Measurements from ENCODE around the gene HUWE1.

The HUWE1 gene

DNA sequence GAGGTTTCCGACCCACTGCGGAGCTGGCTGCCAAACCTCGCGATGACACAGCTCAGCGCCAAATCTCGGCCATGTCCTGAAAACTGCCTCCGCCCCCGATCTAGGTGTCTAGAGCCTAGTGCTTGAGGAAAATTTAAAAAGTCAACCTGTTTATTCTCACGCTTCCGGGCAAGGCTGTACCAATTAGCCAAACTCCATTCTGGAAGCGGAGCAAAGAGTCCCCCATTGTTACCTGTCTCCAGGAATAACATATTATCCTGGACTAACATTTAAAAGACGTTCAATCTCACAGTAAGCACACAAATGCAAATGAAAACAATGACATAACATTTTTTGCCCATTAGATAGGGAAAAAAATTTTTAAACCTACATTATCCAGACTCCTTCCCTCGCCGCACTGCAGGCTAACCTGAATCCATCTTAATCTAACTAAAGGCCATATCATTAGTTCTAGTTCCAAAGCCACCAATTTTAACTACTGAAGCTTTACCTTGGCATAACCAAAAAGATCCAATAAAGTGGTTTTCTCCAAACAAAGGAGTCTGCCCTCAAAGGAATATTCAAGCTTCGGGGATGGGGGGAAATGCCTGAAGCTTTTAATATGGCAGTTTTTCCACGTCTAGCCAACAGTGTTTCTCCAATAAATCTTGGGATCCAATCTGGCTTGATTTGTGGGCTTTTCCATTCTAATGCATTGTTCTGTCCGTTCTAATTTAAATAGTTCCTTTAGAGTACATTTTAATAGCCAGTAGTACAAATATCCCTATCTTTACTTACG, 1.9 kb downstream of the HUWE1 start:
- Histone ChIP-seq H3K27me3 (ENCODE audit: insufficient read depth, low read length) (no peaks in the 10 kb centered on the region), H3K27ac (ENCODE audit: low read length) (peak overlapping the region; percentile 88), H3K9me3 (ENCODE audit: insufficient read depth, low read depth, low read length) (no peaks in the 10 kb centered on the region), H3K9ac (ENCODE audit: low read depth, low read length) (peak overlapping the region; percentile 95), H3K36me3 (ENCODE audit: insufficient read depth, low read depth, low read length) (peaks cover 26% of the 10 kb centered on the region), H3K4me3 (ENCODE audit: low read length) (peak overlapping the region; percentile 91), H3K4me1 (ENCODE audit: insufficient read depth, low read length) (no peaks in the 10 kb centered on the region)

GRCh38 chrX:53683556-53684414, 2.7 kb downstream of the HUWE1 start:
- H3K4me1 ChIP-seq (ENCODE audit: insufficient read depth, low read length): no peaks in the 10 kb centered on the region
- peaks cover 33% of the 10 kb centered on the region for H3K36me3 ChIP-seq (ENCODE audit: insufficient read depth, low read depth, low read length)
- no peaks in the 10 kb centered on the region for H3K27me3 ChIP-seq (ENCODE audit: insufficient read depth, low read length)
- peak overlapping the region; percentile 91 for H3K4me3 ChIP-seq (ENCODE audit: low read length)
- no peaks in the 10 kb centered on the region for H3K9me3 ChIP-seq (ENCODE audit: insufficient read depth, low read depth, low read length)
- H3K27ac ChIP-seq (ENCODE audit: low read length): peak overlapping the region; percentile 32
- H3K9ac ChIP-seq (ENCODE audit: low read depth, low read length): peak overlapping the region; percentile 96

- Histone ChIP-seq H3K27me3 (ENCODE audit: insufficient read depth, low read length) (no peaks in the 10 kb centered on the region), H3K27ac (ENCODE audit: low read length) (peak overlapping the region; percentile 32), H3K4me1 (ENCODE audit: insufficient read depth, low read length) (no peaks in the 10 kb centered on the region), H3K4me3 (ENCODE audit: low read length) (peak overlapping the region; percentile 91), H3K36me3 (ENCODE audit: insufficient read depth, low read depth, low read length) (peaks cover 41% of the 10 kb centered on the region), H3K9ac (ENCODE audit: low read depth, low read length) (peak overlapping the region; percentile 96), H3K9me3 (ENCODE audit: insufficient read depth, low read depth, low read length) (no peaks in the 10 kb centered on the region)
Observed at GRCh38 chrX:53682885-53683555, 3.5 kb downstream of the HUWE1 start.

DNA sequence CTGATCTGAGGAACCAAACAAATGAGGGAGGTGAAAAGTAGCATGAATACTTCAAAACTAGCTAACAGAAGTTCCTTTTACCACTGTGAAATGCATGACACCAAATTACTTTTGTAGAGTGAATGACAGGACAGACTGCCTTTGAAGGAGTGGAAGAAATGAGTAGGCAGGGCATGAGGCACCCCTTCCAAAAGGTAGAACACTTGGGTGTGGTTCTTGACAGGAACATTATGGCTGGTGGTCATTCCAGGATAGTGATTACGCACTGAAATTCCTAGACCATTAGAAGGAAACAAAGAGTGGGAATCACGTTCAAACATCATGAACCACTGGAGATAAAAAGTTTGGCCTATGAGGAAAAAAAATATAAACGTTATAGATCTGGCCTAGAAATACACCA, 4.9 kb downstream of the HUWE1 start:
- no peaks in the 10 kb centered on the region for H3K9me3 ChIP-seq (ENCODE audit: insufficient read depth, low read depth, low read length)
- H3K27me3 ChIP-seq (ENCODE audit: insufficient read depth, low read length): no peaks in the 10 kb centered on the region
- no peak overlapping the region for H3K27ac ChIP-seq (ENCODE audit: low read length)
- H3K36me3 ChIP-seq (ENCODE audit: insufficient read depth, low read depth, low read length): peaks cover 54% of the 10 kb centered on the region
- H3K4me3 ChIP-seq (ENCODE audit: low read length): peak overlapping the region; percentile 91; the same call in 1 of the 2 replicates
- 0 out of 2 replicates have a peak overlapping the region, but pooled peaks have one; percentile 96 for H3K9ac ChIP-seq (ENCODE audit: low read depth, low read length)
- H3K4me1 ChIP-seq (ENCODE audit: insufficient read depth, low read length): no peaks in the 10 kb centered on the region

DNA sequence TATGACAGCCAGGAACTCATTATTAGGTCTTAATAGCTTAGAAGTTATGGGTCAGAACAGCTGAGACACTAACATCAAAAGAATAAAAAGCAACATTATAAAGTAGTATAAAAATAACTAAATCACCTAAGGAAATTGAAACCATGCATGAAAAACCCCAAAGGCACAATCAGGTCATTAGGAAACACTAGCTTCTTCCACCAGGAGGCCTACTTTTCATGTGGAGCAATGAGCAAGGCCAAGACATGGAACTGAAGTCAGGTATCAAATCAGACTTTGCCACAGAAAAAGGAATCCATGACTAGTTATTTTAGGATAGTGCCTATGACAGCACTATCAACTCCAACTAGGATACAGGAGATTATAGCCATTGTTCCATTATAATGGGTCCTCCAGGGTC, 7.9 kb downstream of the HUWE1 start:
- Histone ChIP-seq H3K4me3 (ENCODE audit: low read length) (no peak overlapping the region), H3K27me3 (ENCODE audit: insufficient read depth, low read length) (no peaks in the 10 kb centered on the region), H3K36me3 (ENCODE audit: insufficient read depth, low read depth, low read length) (peaks cover 84% of the 10 kb centered on the region), H3K9ac (ENCODE audit: low read depth, low read length) (no peak overlapping the region), H3K9me3 (ENCODE audit: insufficient read depth, low read depth, low read length) (no peaks in the 10 kb centered on the region), H3K27ac (ENCODE audit: low read length) (no peak overlapping the region), H3K4me1 (ENCODE audit: insufficient read depth, low read length) (no peaks in the 10 kb centered on the region)

- Histone ChIP-seq H3K4me3 (ENCODE audit: low read length) (no peak overlapping the region), H3K4me1 (ENCODE audit: insufficient read depth, low read length) (no peaks in the 10 kb centered on the region), H3K9me3 (ENCODE audit: insufficient read depth, low read depth, low read length) (no peaks in the 10 kb centered on the region), H3K27ac (ENCODE audit: low read length) (no peak overlapping the region), H3K27me3 (ENCODE audit: insufficient read depth, low read length) (no peaks in the 10 kb centered on the region), H3K36me3 (ENCODE audit: insufficient read depth, low read depth, low read length) (peaks cover 96% of the 10 kb centered on the region), H3K9ac (ENCODE audit: low read depth, low read length) (no peak overlapping the region)
Observed at GRCh38 chrX:53677286-53677685, 9.2 kb downstream of the HUWE1 start.

- H3K9me3 ChIP-seq (ENCODE audit: insufficient read depth, low read depth, low read length): no peaks in the 10 kb centered on the region
- no peak overlapping the region for H3K4me3 ChIP-seq (ENCODE audit: low read length)
- no peaks in the 10 kb centered on the region for H3K27me3 ChIP-seq (ENCODE audit: insufficient read depth, low read length)
- H3K9ac ChIP-seq (ENCODE audit: low read depth, low read length): no peak overlapping the region
- no peaks in the 10 kb centered on the region for H3K4me1 ChIP-seq (ENCODE audit: insufficient read depth, low read length)
- peaks cover 94% of the 10 kb centered on the region for H3K36me3 ChIP-seq (ENCODE audit: insufficient read depth, low read depth, low read length)
- no peak overlapping the region for H3K27ac ChIP-seq (ENCODE audit: low read length)
Observed at GRCh38 chrX:53674581-53674980, 11.9 kb downstream of the HUWE1 start.

DNA sequence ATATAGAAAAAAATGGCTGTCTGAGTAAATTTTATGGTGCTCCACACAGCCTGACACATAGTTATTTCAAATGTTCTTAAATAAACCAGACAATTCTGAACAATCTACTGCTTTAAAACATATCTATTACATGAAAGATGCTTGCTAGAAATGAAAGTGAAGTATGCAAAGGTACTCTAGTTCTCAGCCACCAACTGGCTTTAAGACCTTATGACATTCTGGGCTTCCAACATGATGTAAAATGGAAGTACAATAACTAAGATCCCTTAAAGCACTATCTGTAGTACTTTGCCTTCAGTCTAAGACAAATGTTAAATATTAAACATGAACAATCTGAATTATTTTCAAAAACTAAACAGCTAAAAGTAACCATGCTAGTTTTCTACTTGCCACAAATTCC, 17.3 kb downstream of the HUWE1 start:
- H3K9ac ChIP-seq (ENCODE audit: low read depth, low read length): no peak overlapping the region
- no peak overlapping the region for H3K4me3 ChIP-seq (ENCODE audit: low read length)
- no peaks in the 10 kb centered on the region for H3K27me3 ChIP-seq (ENCODE audit: insufficient read depth, low read length)
- H3K36me3 ChIP-seq (ENCODE audit: insufficient read depth, low read depth, low read length): peaks cover 90% of the 10 kb centered on the region
- H3K4me1 ChIP-seq (ENCODE audit: insufficient read depth, low read length): no peaks in the 10 kb centered on the region
- H3K27ac ChIP-seq (ENCODE audit: low read length): no peak overlapping the region
- no peaks in the 10 kb centered on the region for H3K9me3 ChIP-seq (ENCODE audit: insufficient read depth, low read depth, low read length)

GRCh38 chrX:53666171-53666570, 20.3 kb downstream of the HUWE1 start:
- no peaks in the 10 kb centered on the region for H3K4me1 ChIP-seq (ENCODE audit: insufficient read depth, low read length)
- H3K4me3 ChIP-seq (ENCODE audit: low read length): no peak overlapping the region
- H3K27me3 ChIP-seq (ENCODE audit: insufficient read depth, low read length): no peaks in the 10 kb centered on the region
- H3K9ac ChIP-seq (ENCODE audit: low read depth, low read length): no peak overlapping the region
- no peak overlapping the region for H3K27ac ChIP-seq (ENCODE audit: low read length)
- no peaks in the 10 kb centered on the region for H3K9me3 ChIP-seq (ENCODE audit: insufficient read depth, low read depth, low read length)
- H3K36me3 ChIP-seq (ENCODE audit: insufficient read depth, low read depth, low read length): peaks cover 87% of the 10 kb centered on the region

DNA sequence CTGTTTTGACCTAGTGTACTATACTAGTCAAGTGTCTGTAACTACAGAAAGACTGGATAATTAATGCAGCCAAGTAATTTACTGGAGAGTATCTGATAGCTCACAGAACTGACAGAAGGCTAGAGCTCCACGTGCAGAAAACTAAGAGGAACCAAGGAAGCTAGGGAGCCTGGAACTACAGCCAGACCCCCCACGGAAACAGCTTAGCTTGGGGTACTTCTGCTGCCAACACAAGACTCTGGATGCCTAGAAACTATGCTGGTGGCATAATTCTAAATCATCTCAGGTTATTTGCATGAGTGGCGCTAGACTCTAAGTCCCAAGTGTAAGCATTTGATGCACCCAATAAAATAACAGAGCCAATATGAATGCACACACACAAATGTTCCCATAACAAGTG, 26.5 kb downstream of the HUWE1 start:
- H3K4me3 ChIP-seq (ENCODE audit: low read length): no peak overlapping the region
- H3K4me1 ChIP-seq (ENCODE audit: insufficient read depth, low read length): no peaks in the 10 kb centered on the region
- H3K9me3 ChIP-seq (ENCODE audit: insufficient read depth, low read depth, low read length): no peaks in the 10 kb centered on the region
- H3K27me3 ChIP-seq (ENCODE audit: insufficient read depth, low read length): no peaks in the 10 kb centered on the region
- no peak overlapping the region for H3K27ac ChIP-seq (ENCODE audit: low read length)
- peaks cover 57% of the 10 kb centered on the region; the same call in 1 of the 2 replicates for H3K36me3 ChIP-seq (ENCODE audit: insufficient read depth, low read depth, low read length)
- H3K9ac ChIP-seq (ENCODE audit: low read depth, low read length): no peak overlapping the region

DNA sequence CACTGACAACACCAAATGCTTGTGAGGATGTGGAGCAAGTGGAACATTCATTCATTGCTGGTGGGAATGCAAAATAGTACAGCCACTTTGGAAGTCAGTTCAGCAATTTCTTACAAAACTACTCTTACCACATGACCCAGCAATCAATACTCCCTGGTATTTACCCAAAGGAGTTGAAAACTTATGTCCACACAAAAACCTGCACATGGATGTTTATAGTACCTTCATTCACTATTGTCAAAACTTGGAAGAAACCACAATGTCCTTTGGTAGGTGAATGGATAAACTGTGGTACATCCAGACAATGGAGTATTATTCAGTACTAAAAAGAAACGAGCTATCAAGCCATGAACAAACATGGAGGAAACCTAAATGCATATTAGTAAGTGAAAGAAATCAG, 27.5 kb downstream of the HUWE1 start:
- H3K9me3 ChIP-seq (ENCODE audit: insufficient read depth, low read depth, low read length): no peaks in the 10 kb centered on the region
- no peak overlapping the region for H3K4me3 ChIP-seq (ENCODE audit: low read length)
- no peak overlapping the region for H3K27ac ChIP-seq (ENCODE audit: low read length)
- H3K9ac ChIP-seq (ENCODE audit: low read depth, low read length): no peak overlapping the region
- H3K4me1 ChIP-seq (ENCODE audit: insufficient read depth, low read length): no peaks in the 10 kb centered on the region
- peaks cover 57% of the 10 kb centered on the region; the same call in 1 of the 2 replicates for H3K36me3 ChIP-seq (ENCODE audit: insufficient read depth, low read depth, low read length)
- no peaks in the 10 kb centered on the region for H3K27me3 ChIP-seq (ENCODE audit: insufficient read depth, low read length)

All from iPS-20b (cell line).